Aortic smooth muscle cell (primary cell): ENCODE data around the gene PPM1M. TPM values are rescaled to one million over a fixed set of nuclear protein-coding genes. Genes with fewer than 3 reads are reported as not detected.

ENCODE experiments used
- total RNA-seq: library from RNA; depleted of rRNA; stranded (reverse); fragments of >200 nt; gene quantifications from 2 replicates; pipeline ENCODE4 v1.2.3, GENCODE V29; 2014

Gene PPM1M, protein sequence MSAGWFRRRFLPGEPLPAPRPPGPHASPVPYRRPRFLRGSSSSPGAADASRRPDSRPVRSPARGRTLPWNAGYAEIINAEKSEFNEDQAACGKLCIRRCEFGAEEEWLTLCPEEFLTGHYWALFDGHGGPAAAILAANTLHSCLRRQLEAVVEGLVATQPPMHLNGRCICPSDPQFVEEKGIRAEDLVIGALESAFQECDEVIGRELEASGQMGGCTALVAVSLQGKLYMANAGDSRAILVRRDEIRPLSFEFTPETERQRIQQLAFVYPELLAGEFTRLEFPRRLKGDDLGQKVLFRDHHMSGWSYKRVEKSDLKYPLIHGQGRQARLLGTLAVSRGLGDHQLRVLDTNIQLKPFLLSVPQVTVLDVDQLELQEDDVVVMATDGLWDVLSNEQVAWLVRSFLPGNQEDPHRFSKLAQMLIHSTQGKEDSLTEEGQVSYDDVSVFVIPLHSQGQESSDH
- 18.1 and 19.5 TPM in 2 replicates for total RNA-seq

DNA sequence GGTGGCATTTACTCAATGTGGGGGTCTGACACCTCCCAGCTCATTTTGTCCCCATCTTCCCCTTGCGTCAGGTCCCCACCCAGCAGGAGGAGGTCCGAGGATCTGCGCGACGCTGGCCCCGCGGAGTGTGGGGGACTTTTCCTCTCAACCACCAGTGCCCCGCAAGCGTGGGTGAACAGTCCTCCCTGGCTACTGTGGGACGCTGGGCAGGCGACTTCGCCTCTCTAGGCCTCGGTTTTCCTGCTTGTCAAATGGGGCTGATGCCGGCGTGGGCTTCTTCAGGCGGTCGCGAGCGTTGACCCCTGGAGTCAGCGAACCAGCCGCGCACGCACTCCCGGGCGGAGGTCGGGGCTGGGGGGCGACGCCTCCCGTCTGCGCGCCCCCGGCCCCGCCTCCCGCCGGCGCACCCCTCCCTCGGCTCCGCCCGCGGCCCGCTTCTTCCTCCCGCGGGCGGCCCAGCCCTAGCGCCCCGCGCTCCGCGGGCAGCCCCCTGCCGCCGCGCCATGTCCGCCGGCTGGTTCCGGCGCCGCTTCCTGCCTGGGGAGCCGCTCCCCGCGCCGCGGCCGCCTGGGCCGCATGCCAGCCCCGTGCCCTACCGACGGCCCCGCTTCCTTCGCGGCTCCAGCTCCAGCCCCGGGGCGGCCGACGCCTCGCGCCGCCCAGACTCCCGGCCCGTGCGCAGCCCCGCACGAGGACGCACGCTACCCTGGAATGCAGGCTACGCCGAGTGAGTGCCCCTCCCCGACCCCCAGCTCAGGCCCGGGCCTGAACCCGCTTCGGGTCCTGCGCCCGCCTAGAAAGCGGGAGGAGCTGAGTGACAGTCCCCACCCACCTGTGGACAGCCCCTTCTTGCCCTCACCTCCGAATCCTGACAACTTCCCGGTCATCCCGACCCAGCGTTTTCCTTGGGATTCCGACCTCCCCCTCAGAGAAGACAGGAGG is at the start of gene PPM1M:
PPM1M (plus strand) TSS at position 438 of the 942 bp plus-strand sequence; CDS start at position 504, 66 bp downstream.

DNA sequence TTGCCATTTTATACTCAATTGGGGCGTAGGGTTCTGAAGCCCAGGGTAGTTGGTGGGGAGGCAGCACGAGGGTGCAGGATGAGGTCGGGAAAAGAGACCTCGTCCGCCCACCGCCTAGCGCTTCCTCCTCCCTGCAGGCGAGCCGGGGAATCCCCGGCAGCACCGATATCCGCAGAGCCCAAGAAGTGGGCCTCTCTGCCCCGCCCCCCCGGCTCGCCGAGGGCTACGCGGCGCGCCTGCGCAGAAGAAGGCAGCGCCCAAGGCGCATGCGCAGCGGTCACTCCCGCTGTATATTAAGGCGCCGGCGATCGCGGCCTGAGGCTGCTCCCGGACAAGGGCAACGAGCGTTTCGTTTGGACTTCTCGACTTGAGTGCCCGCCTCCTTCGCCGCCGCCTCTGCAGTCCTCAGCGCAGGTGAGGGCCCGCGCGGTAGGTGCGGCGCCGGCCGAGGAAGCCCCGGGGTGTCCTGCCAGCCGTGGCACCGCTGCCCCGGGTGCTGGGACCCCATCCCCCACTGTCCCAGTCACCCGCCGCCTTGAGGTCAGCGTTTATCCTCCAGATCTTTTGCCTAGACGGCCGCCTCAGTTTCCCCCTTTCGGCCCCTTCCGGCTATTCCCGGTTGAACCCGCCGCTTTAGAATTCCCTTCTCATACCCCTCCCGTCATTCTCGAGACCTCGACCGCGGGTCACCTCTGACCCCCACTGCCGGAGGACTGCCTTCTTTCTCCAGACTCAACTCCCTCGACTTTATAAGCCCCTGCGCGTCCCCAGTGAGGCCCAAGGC is 47.5 kb upstream of the PPM1M start, which contains the start of gene ALAS1:
ALAS1 (plus strand) TSS at position 319 of the 784 bp plus-strand sequence. CDS start 1,082 bp downstream, outside the sequence.

DNA sequence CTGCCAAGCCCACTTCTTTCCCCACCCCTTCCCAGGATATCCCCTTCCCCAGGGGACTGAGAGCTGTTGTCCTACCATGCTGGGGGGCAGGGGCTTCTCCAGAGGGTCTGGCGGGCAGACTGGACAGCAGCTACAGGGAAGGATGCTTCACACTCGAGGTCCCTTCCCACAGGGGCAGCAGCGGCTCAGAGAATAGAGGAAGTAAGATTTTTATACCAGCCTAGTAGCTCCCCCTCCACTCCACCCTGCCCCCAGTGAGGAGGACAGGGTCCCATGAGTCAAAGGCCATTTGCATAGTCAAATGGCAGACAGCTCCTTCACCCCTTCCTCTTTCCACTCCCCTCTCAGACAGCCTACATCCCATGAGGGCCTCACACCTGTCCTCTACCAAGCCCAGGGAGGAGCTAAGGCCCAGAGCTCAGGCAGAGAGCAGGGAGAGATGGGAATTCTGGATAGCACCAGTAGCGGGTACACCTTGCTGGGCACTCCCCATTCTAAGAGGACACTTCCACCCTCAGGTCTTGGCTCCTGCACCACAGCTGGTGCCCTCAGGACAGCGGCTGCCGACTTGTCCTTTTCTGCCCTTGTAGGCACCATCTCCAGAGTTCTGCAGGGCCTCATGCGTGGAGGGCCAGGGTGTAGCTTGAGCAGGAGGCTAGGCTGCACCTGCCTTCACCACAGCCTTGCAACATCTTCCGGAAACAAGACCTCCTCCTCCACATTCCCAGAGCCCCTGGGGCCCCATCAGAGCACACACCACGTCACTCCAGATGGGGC is 19.9 kb upstream of the PPM1M start, which contains the start of gene TLR9:
TLR9 (minus strand) TSS at position 194 of the 777 bp plus-strand sequence; CDS start at position 78, 116 bp downstream.

DNA sequence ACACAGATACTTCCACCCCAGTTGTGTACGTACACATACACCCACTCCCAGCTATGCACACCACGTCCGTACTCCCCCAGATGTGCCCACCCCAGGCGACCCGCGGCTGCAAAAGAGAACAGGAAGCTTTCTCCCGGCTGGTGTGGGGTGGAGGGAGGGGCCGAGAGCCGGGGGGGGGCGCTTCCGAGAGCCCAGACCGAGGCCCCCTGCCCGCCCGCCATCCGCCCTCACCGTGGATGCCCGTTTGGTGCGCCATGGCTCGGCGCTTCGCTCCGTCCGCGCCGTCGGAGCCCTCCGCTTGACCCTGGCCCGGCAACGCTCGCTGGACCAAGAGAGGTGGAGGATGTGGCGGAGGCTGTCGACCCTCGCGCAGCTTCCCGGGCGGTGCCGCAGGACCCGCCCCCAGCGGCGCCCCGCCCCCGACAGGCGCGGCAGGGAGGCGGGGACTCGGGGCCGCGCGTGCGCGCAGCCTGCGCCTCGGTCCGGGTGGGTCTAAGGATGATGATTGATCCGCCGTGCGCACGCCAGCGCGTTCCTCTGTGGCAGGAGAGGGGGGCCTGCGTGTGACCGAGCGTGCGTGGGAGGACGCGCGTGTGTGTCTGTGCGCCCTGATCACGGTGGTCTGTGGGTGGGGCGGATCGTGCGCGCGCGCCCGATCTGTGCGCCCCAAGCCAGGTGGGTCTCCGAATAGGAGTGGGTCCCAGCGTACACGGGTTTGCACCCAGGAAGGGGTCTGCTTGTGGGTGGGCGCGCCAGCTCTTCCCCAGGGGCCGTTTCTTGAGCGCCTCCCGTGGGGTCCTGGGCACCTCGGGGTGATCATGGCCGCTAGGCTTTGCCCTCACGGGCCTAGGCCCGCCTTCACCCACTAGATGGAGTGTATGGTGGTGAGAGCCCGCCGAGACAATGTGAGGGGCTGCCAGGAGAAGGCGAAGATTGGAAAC is 6.5 kb upstream of the PPM1M start, which contains the start of gene TWF2:
TWF2 (minus strand) TSS at position 398 of the 941 bp plus-strand sequence; CDS start at position 256, 142 bp downstream.

DNA sequence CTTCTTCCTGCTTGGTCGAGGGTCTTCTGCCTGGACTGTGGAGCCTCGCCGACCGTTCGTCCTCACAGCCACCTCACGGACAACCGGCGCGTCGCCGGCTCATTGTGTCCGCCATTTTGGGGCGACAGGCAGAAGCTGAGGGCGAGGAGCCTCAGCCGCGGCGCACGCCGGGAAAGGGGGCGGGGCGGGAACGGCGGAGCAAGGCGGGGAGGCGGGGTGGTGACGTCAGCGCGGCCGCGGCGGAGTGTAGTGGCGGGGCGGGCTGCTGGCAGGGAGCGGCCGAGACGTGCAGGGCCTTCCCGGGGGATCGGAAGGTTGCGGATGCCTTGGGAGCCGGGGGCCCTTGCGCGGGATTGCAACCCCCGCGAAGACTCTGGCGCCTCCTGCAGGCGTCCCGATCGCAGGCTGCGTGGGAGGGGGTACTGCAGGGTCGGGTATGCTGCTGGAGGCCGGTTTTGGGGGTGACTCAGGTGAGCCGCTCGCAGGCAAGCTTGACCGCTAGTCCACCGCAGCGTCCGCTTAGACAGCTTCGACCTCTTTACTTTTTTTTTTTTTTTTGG is 33.0 kb downstream of the PPM1M start, which contains the start of gene WDR82:
WDR82 (minus strand) TSS at position 140 of the 560 bp plus-strand sequence. CDS start 288 bp downstream, outside the sequence.

Other genes starting within 250 kb of the PPM1M start
- 1,025 and 1,179 TPM in 2 replicates for gene RPL29, start 249.9 kb upstream of the PPM1M start, total RNA-seq
- 7.4 and 8.8 TPM in 2 replicates for gene DUSP7, start 189.2 kb upstream of the PPM1M start, total RNA-seq
- 7.8 and 15.2 TPM in 2 replicates for gene POC1A, start 91.3 kb upstream of the PPM1M start, total RNA-seq
- gene ALAS1, start 47.6 kb upstream of the PPM1M start, total RNA-seq, result 24.0 and 27.0 TPM in 2 replicates
- gene TLR9, start 20.1 kb upstream of the PPM1M start, total RNA-seq, result under 0.01 TPM in 1 of 2 replicates, not detected in the other
- gene TWF2, start 6.6 kb upstream of the PPM1M start, total RNA-seq, result 73.0 and 78.6 TPM in 2 replicates
- gene WDR82, start 32.9 kb downstream of the PPM1M start, total RNA-seq, result 67.9 and 71.7 TPM in 2 replicates
- 11.4 and 13.2 TPM in 2 replicates for gene GLYCTK, start 42.1 kb downstream of the PPM1M start, total RNA-seq
- 3.3 and 3.9 TPM in 2 replicates for gene DNAH1, start 70.6 kb downstream of the PPM1M start, total RNA-seq
- 38.7 and 48.1 TPM in 2 replicates for gene BAP1, start 164.2 kb downstream of the PPM1M start, total RNA-seq
- gene PHF7, start 164.9 kb downstream of the PPM1M start, total RNA-seq, result 4.8 and 7.4 TPM in 2 replicates
- under 0.01 and 0.19 TPM in 2 replicates for gene SEMA3G, start 199.3 kb downstream of the PPM1M start, total RNA-seq
- 1.3 and 2.7 TPM in 2 replicates for gene TNNC1, start 208.3 kb downstream of the PPM1M start, total RNA-seq
- gene NISCH, start 209.8 kb downstream of the PPM1M start, total RNA-seq, result 57.3 and 63.0 TPM in 2 replicates
- gene STAB1, start 249.6 kb downstream of the PPM1M start, total RNA-seq, result 2.5 and 6.5 TPM in 2 replicates